Measurements from ENCODE around the gene MED17. TPM values are rescaled to one million over a fixed set of nuclear protein-coding genes. Genes with fewer than 3 reads are reported as not detected.

The MED17 gene
- polyA plus RNA-seq, 1 donor, result 19.8 TPM

DNA sequence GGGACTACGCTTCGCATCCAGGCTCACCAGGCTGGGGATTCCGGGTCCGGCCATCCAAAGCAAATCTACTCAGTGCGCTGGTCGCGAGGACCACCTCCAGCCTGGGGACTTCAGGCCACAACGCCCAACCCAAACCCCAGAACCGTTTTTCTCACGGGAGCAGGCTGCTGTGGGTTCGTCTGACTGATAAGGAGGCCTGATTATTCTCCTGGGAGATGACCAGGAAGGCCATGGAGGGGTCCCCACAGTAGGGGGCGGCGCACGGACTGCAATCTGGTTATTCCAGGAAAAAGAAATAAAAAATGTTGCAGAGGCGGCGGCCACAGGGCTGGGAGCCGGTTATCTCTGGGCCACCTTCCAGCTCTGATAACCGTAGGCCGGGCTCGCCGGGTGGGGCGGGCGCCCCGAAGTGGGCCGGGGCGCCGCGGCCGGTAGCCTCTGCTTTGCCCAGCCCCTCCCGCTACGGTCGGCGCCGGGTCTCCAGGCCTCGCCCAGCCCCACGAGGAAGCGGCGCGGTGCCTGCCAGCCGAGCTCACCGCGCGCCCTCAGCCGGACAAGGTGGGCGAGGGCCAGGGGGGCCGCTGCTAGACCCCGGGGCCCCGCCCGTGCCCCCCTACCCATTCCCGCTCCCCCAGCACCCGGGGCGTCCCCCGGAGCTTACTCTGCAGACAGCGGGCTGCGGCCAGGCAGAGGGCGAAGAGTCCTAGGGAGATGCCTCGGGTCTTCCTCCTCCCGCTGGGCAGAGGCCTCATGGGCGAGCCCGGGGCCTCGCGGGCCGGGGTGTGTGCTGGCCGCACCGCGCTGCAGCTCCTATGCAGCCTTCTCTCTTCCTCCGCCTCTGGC, 65.9 kb downstream of the MED17 start:
- no peak for DNase-seq (ENCODE audit: low read depth)

DNA sequence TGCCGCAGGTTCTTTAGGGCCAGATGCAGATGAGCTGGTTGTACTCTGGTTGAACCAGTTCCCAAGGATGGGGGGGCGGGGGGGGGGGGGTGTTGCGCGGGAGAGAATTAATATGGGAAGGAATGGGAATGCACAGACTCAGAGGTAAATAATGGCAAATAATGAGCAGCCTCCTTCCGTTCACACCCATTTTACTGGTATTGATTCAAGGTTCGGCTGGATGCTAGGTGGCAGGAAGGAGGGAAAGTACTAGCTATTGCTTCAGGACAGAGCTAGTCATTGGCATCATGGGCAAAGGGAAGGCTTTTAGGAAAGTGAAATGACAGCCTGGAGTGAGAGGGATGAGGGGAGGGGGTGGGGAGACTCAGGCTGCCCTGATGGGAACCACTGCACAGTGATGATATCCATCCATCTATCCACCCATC, 66.5 kb downstream of the MED17 start, which contains the start of gene VSTM5:
TSS of gene VSTM5 (minus strand) at position 25 of the 425 bp plus-strand sequence. CDS start 116 bp downstream, outside the sequence.
- no peak for DNase-seq (ENCODE audit: low read depth)

- DNase-seq (ENCODE audit: low read depth), result no peak
Observed at GRCh38 chr11:93852242-93852641, 68.2 kb downstream of the MED17 start.

- DNase-seq (ENCODE audit: low read depth), result no peak
Observed at GRCh38 chr11:93857413-93858120, 73.5 kb downstream of the MED17 start.

DNA sequence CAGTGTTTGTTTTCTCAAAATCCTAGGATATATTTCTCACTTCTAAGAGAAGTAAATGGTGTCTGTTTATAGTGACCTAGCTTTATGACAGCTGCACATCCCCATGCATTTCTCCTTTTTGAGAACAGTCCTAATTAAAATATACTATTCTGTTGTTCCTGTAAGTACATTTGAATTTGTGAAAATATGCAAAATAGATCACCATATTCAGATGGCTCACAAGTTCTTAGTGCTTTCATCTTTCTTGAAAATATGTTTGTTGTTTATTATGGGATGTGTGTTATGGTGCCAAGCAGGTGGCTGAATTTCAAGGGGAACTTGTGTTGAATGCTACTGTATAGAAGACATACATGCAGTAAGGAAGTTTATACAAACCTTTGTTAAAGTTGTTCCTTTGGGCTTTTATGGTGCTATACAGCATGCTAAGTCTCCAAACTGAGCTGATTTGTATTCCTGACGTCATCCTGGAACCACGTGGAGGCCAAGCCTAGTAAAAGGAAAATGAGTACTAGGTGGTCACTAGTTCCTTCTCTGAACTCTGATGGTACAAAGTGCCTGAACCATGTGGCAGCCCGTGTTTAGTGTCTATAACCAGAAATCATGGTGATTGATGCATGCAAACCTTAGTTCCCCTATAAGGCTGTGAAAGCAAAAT, 74.2 kb downstream of the MED17 start:
- DNase-seq (ENCODE audit: low read depth), result no peak

DNA sequence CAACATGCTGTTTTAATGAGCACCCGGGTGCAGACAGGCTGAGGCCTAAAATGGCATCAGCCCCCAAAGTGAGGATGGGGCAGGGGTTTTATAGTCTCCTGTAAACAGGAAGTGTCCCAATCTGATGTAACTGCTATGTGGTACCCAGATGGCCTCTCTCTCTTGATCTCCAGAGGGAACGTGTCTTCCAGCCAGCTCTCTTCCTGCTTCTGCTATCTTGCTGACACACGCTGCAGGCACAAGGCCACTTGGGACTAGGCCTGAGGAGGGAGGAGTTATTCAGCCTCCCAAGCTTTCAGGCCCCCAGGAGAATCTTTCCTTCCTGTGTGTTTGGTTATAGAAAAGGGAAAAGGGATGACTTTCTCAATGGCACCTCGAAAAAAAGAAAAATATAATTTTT, 77.7 kb downstream of the MED17 start:
- no peak for DNase-seq (ENCODE audit: low read depth)

Other genes starting within 250 kb of the MED17 start
- 9.2 TPM for gene SMCO4, start 240.9 kb upstream of the MED17 start, polyA plus RNA-seq (ENCODE audit: insufficient read length)
- gene CEP295, start 122.6 kb upstream of the MED17 start, polyA plus RNA-seq (ENCODE audit: insufficient read length), result 11.2 TPM
- gene TAF1D, start 42.8 kb upstream of the MED17 start, polyA plus RNA-seq (ENCODE audit: insufficient read length), result 110 TPM
- 38.4 TPM for gene C11orf54, start 42.6 kb upstream of the MED17 start, polyA plus RNA-seq (ENCODE audit: insufficient read length)
- gene VSTM5, start 66.3 kb downstream of the MED17 start, polyA plus RNA-seq (ENCODE audit: insufficient read length), result 0.48 TPM
- gene HEPHL1, start 237.1 kb downstream of the MED17 start, polyA plus RNA-seq (ENCODE audit: insufficient read length), result 0.04 TPM